ENCODE results near the gene OBSL1.

GRCh38 chr2:219609149-219609750 is 37.9 kb upstream of the OBSL1 start:
- TF ChIP-seq BHLHE40 (IDR thresholded peaks at IDR 0.05; ENCODE audit: borderline replicate concordance): no peak
- TF ChIP-seq LEF1 (IDR thresholded peaks at IDR 0.05; ENCODE audit: borderline replicate concordance): no peak
- no peak for TF ChIP-seq FOXA1 (IDR thresholded peaks at IDR 0.05)
- TF ChIP-seq ARNT (IDR thresholded peaks at IDR 0.05): no peak
- TF ChIP-seq ELF4 (IDR thresholded peaks at IDR 0.05): no peak
- no peak for TF ChIP-seq L3MBTL2 (conservative IDR thresholded peaks at IDR 0.05)
- no peak for TF ChIP-seq FOXK2 (IDR thresholded peaks at IDR 0.05)
- TF ChIP-seq FOXM1 (IDR thresholded peaks at IDR 0.05; ENCODE audit: borderline replicate concordance): no peak
- no peak for TF ChIP-seq SP1 (IDR thresholded peaks at IDR 0.05)
- no peak for TF ChIP-seq TARDBP (IDR thresholded peaks at IDR 0.05)
